Kidney (tissue), 14 donors: ENCODE measurements around the gene F2RL3. TPM values are rescaled to one million over a fixed set of nuclear protein-coding genes. Genes with fewer than 3 reads are reported as not detected.
A peak's percentile ranks its signal among the peaks of the same experiment; 100 is the strongest.
"Not testable (repeated sequence)": the region's sequence is repeated elsewhere in the genome, so short reads cannot be mapped to it uniquely, and the experiment has no call there.

Experiments used
- DNase-seq, 5 donors: peaks; one replicate each; pipeline ENCODE4 v3.0.0-alpha.2; 2013 to 2020
- FAIRE-seq: peaks from 2 replicates; lab custom pipeline; 2012; peaks lifted over from hg19 to GRCh38; lab: Jason Lieb, UNC
- H3K27ac ChIP-seq, 2 donors: one replicate each; pipeline ENCODE4 v1.7.0; 2013; ENCODE audit warnings: low read depth in 2 of 2, low read length in 2 of 2, inconsistent platforms in 1 of 2
- H3K27me3 ChIP-seq: one replicate; pipeline ENCODE4 v1.7.1; 2013; ENCODE audit warnings: low read length, inconsistent platforms; ENCODE audit not compliant: control insufficient read depth, insufficient read depth
- H3K36me3 ChIP-seq, 3 donors: one replicate each; pipeline versions ENCODE4 v1.7.0 to v1.7.1; 2013; ENCODE audit warnings: low read length in 3 of 3, control low read depth in 1 of 3, inconsistent platforms in 1 of 3; ENCODE audit not compliant: insufficient read depth in 3 of 3, control insufficient read depth in 2 of 3
- H3K4me1 ChIP-seq, 3 donors: one replicate each; pipeline versions ENCODE4 v1.7.0 to v1.7.1; 2013; ENCODE audit warnings: low read length in 3 of 3, inconsistent platforms in 1 of 3, low read depth in 1 of 3; ENCODE audit not compliant: control insufficient read depth in 2 of 3, insufficient read depth in 2 of 3
- H3K4me3 ChIP-seq, 3 donors: one replicate each; pipeline versions ENCODE4 v1.7.0 to v1.8.1; 2013; ENCODE audit warnings: low read length in 3 of 3, control low read depth in 1 of 3, inconsistent platforms in 1 of 3
- H3K9ac ChIP-seq, 3 donors: one replicate each; pipeline versions ENCODE4 v1.7.0 to v1.7.1; 2013; ENCODE audit warnings: low read length in 3 of 3, control low read depth in 1 of 3, inconsistent platforms in 1 of 3
- H3K9me3 ChIP-seq, 3 donors: one replicate each; pipeline versions ENCODE4 v1.7.0 to v1.7.1; 2013; ENCODE audit warnings: low read length in 3 of 3, control low read depth in 1 of 3, inconsistent platforms in 1 of 3; ENCODE audit not compliant: control insufficient read depth in 2 of 3, insufficient read depth in 1 of 3
- intact Hi-C: fragments of 100-400 bp; cut with DNase I; formaldehyde crosslinking; loops from one replicate; pipeline ENCODE4 v1.11.1; 2022
- polyA plus RNA-seq: library from polyadenylated mRNA; stranded (reverse); fragments of 350-450 nt; fragmentation: Illumina TruSeq; extraction: RNeasy Lipid Tissue Mini Kit (QIAGEN cat#74804); gene quantifications from one replicate; pipeline ENCODE4 v1.2.3, GENCODE V29; 2014; ENCODE audit warnings: low read depth, low replicate concordance; ENCODE audit not compliant: insufficient read depth
- total RNA-seq: library from RNA; stranded (reverse); fragmentation: NEBNext Ultra II Directional; extraction: Animal tissue kit (Norgen Biotek cat#: 25700); gene quantifications from one replicate; pipeline ENCODE4 v1.2.1, GENCODE V29; 2021
- TF ChIP-seq, protein P1 (sequence below): IDR thresholded peaks from 3 replicates; pipeline ENCODE4 v1.5.1; 2012; ENCODE audit warnings: mild to moderate bottlenecking, moderate library complexity, borderline replicate concordance; ENCODE audit not compliant: insufficient read depth; ENCODE audit errors: extremely low read depth
- donor health status: control.
- donor health status: control.
- donor health status: control.
- donor health status: control.
- donor health status: control.
- donor health status: DM: yes; HTN: yes; CAD: no.
- donor health status: Normal renal cell carcinoma (clear cell type).

Gene F2RL3
- total and polyA plus RNA-seq, 2 donors from 2014 or later = 1.4 to 3.2 TPM

DNA sequence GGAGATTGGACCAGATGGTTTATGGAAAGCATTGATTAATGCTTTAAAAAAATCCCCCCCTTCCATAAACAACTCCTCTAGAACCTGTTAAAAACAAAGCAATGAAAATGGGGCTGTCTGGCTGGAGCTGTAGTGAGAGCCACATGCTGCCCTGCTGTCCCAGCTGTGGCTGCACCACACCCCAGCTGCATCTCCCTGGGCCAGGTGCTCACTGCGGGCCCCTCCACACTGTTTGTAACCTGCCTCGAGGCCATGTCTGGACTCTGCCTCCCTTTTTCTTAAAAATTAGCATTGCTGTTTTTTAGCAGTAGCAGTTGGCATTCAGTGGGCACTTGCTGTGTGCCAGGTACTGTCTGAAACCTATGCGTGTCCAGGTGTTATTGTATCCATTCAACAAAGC is 15.2 kb upstream of the F2RL3 start:
- no peak for FAIRE-seq
- intact Hi-C loops = no loop called here
- no peak overlapping the region for H3K27ac ChIP-seq

DNA sequence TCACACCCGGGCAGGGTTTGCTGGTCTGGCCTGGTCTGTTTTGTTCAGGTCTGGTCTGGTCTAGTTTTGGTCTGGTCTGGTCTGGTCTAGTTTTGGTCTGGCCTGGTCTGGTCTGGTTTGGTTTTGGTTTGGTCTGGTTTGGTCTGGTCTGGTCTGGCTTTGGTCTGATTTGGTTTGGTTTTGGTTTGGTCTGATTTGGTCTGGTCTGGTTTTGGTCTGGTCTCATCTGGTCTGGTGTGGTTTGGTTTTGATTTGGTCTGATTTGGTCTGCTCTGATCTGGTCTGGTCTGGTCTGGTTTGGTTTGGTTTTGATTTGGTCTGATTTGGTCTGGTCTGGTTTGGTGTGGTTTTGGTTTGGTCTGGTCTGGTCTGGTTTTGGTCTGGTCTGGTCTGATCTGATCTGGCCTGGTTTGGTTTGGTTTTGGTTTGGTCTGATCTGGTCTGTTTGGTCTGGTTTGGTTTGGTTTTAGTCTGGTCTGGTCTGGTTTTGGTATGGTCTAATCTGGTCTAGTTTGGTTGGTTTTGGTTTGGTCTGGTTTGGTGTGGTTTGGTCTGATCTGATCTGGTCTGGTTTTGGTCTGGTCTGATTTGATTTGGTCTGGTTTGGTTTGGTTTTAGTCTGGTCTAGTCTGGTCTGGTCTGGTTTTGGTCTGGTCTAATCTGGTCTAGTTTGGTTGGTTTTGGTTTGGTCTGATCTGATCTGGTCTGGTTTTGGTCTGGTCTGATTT is 14.4 kb upstream of the F2RL3 start:
- H3K27ac ChIP-seq = no peak overlapping the region
- H3K9ac ChIP-seq = no peak overlapping the region
- peaks cover 0 to 3% (median 0%) of the 10 kb centered on the region in 3 donors for H3K4me1 ChIP-seq
- TF ChIP-seq, protein P1, sequence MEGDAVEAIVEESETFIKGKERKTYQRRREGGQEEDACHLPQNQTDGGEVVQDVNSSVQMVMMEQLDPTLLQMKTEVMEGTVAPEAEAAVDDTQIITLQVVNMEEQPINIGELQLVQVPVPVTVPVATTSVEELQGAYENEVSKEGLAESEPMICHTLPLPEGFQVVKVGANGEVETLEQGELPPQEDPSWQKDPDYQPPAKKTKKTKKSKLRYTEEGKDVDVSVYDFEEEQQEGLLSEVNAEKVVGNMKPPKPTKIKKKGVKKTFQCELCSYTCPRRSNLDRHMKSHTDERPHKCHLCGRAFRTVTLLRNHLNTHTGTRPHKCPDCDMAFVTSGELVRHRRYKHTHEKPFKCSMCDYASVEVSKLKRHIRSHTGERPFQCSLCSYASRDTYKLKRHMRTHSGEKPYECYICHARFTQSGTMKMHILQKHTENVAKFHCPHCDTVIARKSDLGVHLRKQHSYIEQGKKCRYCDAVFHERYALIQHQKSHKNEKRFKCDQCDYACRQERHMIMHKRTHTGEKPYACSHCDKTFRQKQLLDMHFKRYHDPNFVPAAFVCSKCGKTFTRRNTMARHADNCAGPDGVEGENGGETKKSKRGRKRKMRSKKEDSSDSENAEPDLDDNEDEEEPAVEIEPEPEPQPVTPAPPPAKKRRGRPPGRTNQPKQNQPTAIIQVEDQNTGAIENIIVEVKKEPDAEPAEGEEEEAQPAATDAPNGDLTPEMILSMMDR = no peak
- peaks cover 0 to 38% (median 18%) of the 10 kb centered on the region in 3 donors for H3K36me3 ChIP-seq
- H3K4me3 ChIP-seq = no peak overlapping the region
- H3K9me3 ChIP-seq = no peaks in the 10 kb centered on the region
- intact Hi-C loops = no loop called here
- no peaks in the 10 kb centered on the region for H3K27me3 ChIP-seq
- DNase-seq (no peak), FAIRE-seq (no peak)

More for the DNA sequence above, 15.2 kb upstream of the F2RL3 start:
- Histone ChIP-seq H3K9me3 (no peaks in the 10 kb centered on the region), H3K27me3 (no peaks in the 10 kb centered on the region), H3K4me1 (peaks cover 0 to 3% (median 0%) of the 10 kb centered on the region in 3 donors), H3K36me3 (peaks cover 0 to 34% (median 14%) of the 10 kb centered on the region in 3 donors), H3K4me3 (no peak overlapping the region), H3K9ac (no peak overlapping the region)
- TF ChIP-seq, protein P1 = no peak
- DNase-seq = no peak

DNA sequence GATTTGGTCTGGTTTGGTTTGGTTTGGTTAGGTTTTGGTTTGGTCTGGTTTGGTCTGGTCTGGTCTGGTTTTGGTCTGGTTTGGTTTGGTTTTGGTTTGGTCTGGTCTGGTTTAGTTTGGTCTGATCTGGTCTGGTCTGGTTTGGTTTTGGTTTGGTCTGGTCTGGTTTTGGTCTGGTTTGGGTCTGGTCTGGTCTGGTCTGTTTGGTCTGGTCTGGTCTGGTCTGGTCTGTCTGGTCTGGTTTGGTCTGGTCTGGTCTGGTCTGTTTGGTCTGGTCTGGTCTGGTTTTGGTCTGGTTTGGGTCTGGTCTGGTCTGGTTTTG is 13.9 kb upstream of the F2RL3 start:
- H3K4me1 ChIP-seq, DNase-seq, H3K9me3 ChIP-seq, FAIRE-seq, H3K27me3 ChIP-seq, intact Hi-C loops, H3K9ac ChIP-seq, H3K4me3 ChIP-seq, H3K27ac ChIP-seq: not testable (repeated sequence)
- H3K36me3 ChIP-seq = peaks cover 0 to 38% (median 18%) of the 10 kb centered on the region in 3 donors

DNA sequence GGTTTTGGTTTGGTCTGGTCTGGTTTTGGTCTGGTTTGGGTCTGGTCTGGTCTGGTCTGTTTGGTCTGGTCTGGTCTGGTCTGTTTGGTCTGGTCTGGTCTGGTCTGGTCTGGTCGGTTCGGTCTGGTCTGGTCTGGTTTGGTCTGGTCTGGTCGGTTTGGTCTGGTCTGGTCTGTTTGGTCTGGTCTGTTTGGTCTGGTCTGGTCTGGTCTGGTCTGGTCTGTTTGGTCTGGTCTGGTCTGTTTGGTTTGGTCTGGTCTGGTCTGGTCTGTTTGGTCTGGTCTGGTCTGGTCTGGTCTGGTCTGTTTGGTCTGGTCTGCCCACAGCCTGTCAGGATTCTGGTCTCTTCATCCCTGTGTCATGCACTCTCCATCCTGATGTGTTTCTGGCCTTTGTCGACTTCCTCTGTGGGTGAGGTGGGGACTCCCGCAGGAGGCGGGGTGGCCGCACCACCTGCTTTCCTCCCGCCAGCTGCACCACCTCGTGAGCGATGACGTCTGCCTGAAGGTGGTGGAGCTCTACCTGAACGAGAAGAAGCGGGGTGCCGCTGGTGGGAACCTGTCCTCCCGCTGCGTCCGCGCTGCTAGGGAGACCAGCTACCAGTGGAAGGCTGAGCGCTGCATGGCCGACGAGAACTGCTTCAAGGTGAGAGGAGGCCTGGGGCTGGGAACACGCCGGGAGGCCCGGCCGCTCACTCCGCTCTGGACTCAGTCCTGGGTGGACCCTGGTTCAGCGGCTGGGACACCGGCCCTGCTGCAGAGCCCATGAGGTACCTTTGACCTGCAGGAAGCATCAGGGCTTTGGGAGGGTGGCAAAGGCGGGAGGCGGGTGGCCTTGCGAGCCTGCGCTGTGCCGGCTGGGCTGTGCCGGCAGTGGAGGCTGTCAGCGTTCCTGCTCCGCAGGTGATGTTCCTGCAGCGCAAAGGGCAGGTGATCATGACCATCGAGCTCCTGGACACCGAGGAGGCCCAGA is 12.9 kb upstream of the F2RL3 start:
- Histone ChIP-seq H3K9ac (no peak overlapping the region), H3K36me3 (peaks cover 0 to 37% (median 18%) of the 10 kb centered on the region in 3 donors), H3K9me3 (no peaks in the 10 kb centered on the region), H3K27me3 (no peaks in the 10 kb centered on the region), H3K4me3 (no peak overlapping the region), H3K27ac (peak overlapping the region in 1 of 2 donors; percentile 22), H3K4me1 (peaks cover 0 to 3% (median 0%) of the 10 kb centered on the region in 3 donors)
- DNase-seq (no peak), FAIRE-seq (no peak)
- intact Hi-C loops = no loop called here
- TF ChIP-seq, protein P1 = no peak
